K562 (cell line): ENCODE data around the gene ACADM.
"Not testable (repeated sequence)": the region's sequence is repeated elsewhere in the genome, so short reads cannot be mapped to it uniquely, and the experiment has no call there.

Source experiments
- CTCF ChIP-seq, 3 experiments: IDR thresholded peaks in 2 of 3; conservative IDR thresholded peaks in 1 of 3; 2 replicates each; pipeline ENCODE4 v1.5.1; 2011 to 2012; ENCODE audit warnings: low read length in 3 of 3, mild to moderate bottlenecking in 3 of 3, control low read depth in 2 of 3, improper control_type of control experiment in 1 of 3, inconsistent platforms in 1 of 3, low read depth in 1 of 3, mixed read lengths in 1 of 3, moderate library complexity in 1 of 3; ENCODE audit not compliant: insufficient read depth in 2 of 3
- ETV1 ChIP-seq: fragments of 450-650 bp; conservative IDR thresholded peaks from 2 replicates; pipeline ENCODE4 v1.6.1; 2016; ENCODE audit warnings: missing genetic modification characterization, control low read depth, low read depth, missing compliant biosample characterization
- GABPA ChIP-seq: fragments of 200-800 bp; sonication (Bioruptor generic); conservative IDR thresholded peaks from 2 replicates; pipeline ENCODE4 v1.6.1; 2016; ENCODE audit warnings: low read depth, missing genetic modification characterization, missing compliant biosample characterization
- HNRNPLL ChIP-seq: fragments of 200-400 bp; formaldehyde crosslinking; IDR thresholded peaks from 2 replicates; pipeline ENCODE4 v1.6.1; 2017; ENCODE audit warnings: low read length, low read depth, mild to moderate bottlenecking; ENCODE audit not compliant: poor library complexity, severe bottlenecking
- KLF16 ChIP-seq: IDR thresholded peaks from 2 replicates; pipeline ENCODE4 v1.6.1; 2016; ENCODE audit warnings: antibody characterized with exemption
- RAD21 ChIP-seq, 2 experiments: fragments of 250-450 bp in 1 of 2; fragments of 450-650 bp in 1 of 2; sonication (Bioruptor Pico) in 1 of 2; formaldehyde crosslinking in 1 of 2; IDR thresholded peaks in 1 of 2; conservative IDR thresholded peaks in 1 of 2; 2 replicates each; pipeline versions ENCODE4 v1.4.0 to v1.8.0; 2020 to 2022; ENCODE audit warnings: mild to moderate bottlenecking in 2 of 2, moderate library complexity in 1 of 2
- SNAPC5 ChIP-seq: fragments of 250-450 bp; sonication (Bioruptor Pico); IDR thresholded peaks from 2 replicates; pipeline ENCODE4 v1.8.0; 2021; ENCODE audit warnings: moderate library complexity, mild to moderate bottlenecking, inconsistent platforms
- TCFL5 ChIP-seq: fragments of 250-450 bp; sonication (Bioruptor Pico); conservative IDR thresholded peaks from 2 replicates; pipeline ENCODE4 v1.6.1; 2021; ENCODE audit warnings: mild to moderate bottlenecking, moderate library complexity, matching md5 sums
- ZNF324 ChIP-seq: fragments of 250-450 bp; sonication (Bioruptor Pico); IDR thresholded peaks from 2 replicates; pipeline ENCODE4 v1.4.0; 2020; ENCODE audit warnings: mild to moderate bottlenecking

- TF ChIP-seq KLF16; HNRNPLL; ETV1 (tag); CTCF (IDR thresholded peaks at IDR 0.05 in 2 of 3, conservative IDR thresholded peaks at IDR 0.05 in 1 of 3; ENCODE audit: insufficient read depth in 2 of 3, low read depth in 1 of 3, low read length in 3 of 3); GABPA; TCFL5 (CRISPR knock-in tag); ZNF324 (CRISPR knock-in tag); SNAPC5 (CRISPR knock-in tag); RAD21 (CRISPR knock-in tag; conservative IDR thresholded peaks at IDR 0.05 in 1 of 2, IDR thresholded peaks at IDR 0.05 in 1 of 2): not testable (repeated sequence)
Observed at GRCh38 chr1:75801480-75801879, 77.0 kb downstream of the ACADM start.
